ENCODE measurements around the gene RCAN3. TPM values are rescaled to one million over a fixed set of nuclear protein-coding genes. Genes with fewer than 3 reads are reported as not detected.
"Not testable (repeated sequence)": the region's sequence is repeated elsewhere in the genome, so short reads cannot be mapped to it uniquely, and the experiment has no call there.

The RCAN3 gene
- polyA plus RNA-seq, 5 donors = 7.6 to 10.5 (median 8.5) TPM

DNA sequence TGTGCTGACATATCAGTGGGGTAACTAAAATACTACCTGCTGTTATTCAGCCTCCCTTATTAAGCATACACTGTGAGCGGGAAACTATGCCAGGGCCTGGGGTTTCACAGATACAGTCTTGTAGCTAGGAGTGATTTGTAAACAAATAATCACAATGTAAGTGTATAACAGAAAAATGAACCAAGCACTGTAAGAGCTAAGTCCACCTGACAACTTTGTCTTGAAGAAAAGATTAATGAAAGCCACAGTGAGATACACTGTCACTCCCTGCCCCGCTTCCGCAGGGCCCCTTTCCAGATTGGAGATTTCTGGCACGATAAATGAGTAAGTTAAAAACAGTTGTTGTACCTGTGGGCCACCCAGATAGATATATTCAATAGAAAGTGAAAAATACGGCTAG lies 4.8 kb downstream of the RCAN3 start:
- no peak for DNase-seq

DNA sequence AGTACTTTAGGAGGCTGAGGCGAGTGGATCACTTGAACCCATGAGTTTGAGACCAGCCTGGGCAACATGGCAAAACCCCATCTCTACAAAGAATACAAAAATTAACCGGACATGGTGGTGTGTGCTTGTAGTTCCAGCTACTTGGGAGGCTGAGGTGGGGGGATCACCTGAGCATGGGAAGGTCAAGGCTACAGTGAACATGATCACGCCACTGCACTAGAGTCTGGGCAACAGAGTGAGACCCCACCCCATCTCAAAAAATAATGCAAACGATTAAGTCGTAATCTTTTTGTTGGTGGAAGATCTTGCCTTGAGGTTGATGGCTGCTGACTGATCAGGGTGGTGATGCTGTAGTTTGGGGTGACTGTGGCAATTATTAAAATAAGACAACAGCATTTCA lies 6.3 kb downstream of the RCAN3 start:
- no peak for DNase-seq

DNA sequence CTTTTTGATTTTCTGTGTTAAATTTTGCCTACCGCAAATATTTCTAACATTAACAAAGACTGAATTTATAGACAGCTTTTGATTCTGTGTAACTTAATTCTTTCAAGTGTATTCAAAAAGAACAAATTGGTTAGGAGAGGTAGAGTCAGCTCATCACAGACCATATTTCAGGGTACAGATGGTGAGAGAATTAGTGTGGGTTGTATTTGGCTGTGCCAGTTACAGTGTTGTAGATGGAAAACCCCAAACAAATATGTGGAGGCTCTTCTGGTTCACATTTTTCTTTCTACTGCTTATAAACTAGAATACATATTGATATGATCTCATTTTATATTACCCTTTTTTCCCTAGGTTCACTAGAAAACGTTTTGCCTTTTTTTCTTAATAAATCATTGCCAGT lies 11.1 kb downstream of the RCAN3 start:
- DNase-seq = no peak

DNA sequence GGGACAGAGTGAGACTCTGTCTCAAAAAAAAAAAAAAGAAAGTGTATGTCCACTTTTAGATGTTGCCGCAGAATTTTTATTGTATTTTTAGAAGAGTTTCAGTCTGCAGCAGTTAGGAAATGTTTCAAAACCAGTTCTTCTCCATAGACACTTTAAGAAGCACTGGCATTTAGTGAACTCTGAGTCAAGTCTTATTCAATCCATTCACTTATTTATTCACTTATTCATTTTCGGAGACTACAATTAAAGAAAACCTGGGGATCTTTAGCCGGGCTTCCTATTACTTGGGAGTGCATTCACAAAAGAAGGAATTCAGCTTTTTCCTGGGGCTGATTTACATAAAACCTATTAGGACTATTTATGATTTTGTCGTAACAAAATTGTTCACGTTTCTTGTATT lies 12.3 kb downstream of the RCAN3 start:
- no peak for DNase-seq

DNA sequence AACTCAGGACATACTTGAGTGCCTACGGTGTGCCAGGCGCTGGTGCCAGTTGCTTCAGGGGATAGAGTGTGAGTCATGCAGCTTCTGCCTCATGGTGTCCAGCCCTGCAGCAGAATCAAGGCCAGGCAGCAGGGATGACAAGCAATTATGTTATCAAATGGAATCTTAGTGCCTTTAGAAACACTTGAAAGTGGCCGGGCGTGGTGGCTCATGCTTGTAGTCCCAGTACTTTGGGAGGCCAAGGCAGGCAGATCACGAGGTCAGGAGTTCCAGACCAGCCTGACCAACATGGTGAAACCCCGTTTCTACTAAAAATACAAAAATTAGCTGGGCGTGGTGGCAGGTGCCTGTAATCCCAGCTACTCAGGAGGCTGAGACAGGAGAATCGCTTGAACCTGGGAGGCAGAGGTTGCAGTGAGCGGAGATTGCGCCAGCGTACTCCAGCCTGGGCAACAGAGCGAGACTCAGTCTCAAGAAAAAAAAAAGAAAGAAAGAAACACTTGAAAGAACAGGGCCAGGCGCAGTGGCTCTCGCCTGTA lies 13.1 kb downstream of the RCAN3 start:
- not testable (repeated sequence) for DNase-seq

DNA sequence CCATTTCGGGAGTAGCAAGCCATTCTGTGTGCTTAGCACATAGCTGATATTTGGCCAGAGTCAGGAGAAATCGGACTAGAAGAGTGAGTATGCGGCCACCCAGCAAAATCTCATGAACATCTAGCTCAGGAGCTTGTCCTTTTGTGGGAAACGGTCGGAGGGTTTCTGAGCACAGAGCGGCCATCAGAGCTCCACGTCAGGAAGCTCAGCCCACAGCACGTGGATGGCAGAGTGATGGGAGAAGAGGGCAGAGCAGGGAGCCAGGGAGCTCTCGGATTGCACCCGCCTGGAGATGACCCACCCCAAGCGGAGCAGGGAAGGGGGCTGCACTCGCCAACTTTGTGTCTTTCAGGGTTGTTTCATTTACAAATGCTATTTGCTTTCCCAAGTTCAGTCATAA lies 13.9 kb downstream of the RCAN3 start:
- no peak for DNase-seq

DNA sequence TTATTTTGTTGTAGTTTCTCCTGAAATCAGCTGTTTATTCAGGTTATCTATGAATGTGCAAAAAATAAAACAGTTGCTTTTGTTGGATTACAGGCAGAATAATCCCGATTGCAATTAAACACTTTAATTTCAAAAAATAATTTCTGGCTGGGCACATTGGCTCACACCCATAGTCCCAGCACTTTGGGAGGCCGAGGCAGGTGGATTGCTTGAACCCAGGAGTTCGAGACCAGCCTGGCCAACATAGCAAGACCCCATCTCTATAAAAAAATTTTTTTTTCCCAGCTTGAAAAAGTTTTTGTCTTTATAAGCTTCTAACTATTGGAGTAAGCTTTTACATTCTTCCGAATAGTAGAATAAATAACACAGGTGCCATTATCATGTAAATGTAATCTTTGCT lies 15.3 kb downstream of the RCAN3 start:
- no peak for DNase-seq

DNA sequence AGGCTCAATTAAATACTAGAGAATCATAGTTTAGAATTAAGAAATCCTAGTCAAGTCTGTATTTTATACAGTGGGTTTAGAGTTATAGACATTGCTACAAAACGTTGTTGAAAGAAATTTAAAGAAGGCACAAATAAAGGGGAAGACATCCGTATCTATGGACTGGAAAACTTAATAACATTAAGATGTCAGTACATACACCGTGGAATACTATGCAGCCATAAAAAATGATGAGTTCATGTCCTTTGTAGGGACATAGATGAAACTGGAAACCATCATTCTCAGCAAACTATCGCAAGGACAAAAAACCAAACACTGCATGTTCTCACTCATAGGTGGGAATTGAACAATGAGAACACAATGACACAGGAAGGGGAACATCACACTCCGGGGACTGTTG lies 17.6 kb downstream of the RCAN3 start:
- DNase-seq = not testable (repeated sequence)

DNA sequence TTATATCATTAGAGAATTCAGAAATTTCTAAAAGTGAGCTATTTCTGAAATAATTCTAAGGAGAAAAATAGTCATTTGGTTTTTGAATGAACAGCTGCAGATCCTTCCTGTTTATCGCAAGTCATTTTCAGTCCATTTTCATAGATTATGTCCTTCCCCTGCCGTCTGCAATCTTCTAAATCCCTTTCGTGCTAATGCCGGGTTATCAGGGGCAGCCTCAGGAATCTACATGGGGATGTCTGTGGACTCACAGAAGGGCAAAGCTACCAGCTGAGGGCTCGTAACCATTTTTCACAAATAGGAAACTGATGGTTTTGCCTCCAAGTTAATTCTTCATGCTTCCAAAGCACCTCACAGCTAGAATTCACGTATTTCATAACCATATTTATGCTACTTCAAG lies 23.0 kb downstream of the RCAN3 start:
- no peak for DNase-seq

DNA sequence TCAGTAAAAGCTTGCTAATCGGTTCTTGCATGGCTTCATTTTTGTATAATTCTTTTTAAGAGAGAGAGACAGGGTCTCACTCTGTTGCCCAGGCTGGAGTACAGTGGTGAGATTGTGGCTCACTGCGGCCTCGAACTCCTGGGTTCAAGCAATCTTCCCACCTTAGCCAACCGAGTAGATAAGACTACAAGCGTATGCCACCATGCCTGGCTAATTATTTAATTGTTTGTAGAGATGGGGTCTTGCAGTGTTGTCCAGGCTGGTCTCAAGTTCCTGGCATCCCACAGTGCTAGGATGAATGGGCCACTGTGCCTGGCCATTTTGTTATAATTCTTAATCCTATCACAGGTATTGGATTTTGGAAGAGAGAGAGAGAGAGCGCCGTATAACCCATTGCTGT lies 23.4 kb downstream of the RCAN3 start:
- DNase-seq = no peak

DNA sequence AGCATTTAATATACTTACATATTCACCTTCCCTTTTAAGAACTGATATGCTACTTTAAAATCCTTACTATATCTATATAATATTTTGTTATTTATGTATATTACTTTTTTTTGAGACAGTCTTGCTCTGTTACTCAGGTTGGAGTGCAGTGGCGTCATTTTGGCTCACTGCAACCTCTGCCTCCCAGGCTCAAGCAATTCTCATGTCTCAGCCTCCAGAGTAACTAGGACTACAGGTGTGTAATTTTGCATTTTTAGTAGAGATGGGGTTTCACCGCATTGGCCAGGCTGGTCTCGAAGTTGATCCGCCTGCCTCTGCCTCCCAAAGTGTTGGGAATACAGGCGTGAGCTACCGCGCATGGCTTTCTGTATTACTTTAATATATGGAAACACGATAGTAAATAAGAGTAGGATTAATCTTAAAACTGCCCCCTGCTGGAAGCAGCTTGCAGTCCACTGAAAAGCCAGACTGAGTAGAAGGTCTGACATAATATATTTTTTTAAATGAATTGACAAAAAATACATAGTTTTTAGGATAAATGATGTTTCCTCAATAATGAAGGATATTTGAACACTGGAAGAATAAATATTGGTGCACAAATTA lies 24.4 kb downstream of the RCAN3 start:
- no peak for DNase-seq

DNA sequence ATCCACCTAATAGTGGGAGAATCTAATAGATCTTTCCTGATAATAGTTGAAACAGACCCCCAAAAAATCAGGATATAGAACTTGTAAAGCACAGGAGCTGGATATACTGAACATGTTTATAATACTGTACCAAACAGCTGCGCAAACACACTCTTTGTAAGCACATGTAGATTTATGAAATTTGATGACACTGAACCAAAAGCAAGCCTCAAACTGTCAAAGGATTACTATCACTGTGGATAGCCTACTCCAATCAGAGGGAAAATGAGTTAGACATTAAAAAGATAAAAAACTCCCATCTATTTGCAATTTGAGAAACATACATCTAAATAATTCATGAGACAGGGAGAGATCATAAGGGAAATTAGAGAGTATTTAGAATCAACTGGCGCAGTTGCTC lies 26.1 kb downstream of the RCAN3 start:
- DNase-seq = no peak

DNA sequence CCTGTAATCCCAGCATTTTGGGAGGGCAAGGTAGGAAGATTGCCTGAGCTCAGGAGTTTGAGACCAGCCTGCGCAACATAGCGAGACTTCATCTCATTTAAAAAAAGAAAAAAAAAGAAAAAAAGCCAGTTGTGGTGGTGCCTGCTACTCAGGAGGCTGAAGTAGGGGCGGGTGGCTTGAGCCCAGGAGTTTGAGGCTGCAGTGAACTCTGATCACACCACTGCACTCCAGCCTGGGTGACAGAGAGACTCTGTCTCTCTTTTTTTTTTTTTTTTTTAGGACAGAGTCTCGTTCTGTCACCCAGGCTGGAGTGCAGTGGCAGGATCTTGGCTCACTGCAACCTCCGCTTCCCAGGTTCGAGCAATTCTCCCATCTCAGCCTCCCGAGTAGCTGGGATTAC lies 26.7 kb downstream of the RCAN3 start:
- not testable (repeated sequence) for DNase-seq

DNA sequence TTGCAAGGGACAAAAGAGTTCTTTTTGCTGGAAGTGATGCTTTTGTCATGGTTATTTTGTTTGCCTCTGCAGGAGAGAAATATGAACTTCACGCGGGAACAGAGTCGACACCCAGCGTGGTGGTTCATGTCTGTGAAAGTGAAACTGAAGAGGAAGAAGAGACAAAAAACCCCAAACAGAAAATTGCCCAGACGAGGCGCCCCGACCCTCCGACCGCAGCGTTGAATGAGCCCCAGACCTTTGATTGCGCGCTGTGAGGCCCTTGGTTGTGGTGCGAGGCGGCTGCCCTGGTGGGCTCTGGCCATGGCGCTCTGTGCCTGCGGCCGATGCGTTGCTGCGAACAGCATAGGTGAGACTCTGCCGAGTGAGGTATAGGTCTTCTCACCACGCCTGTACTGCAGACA lies 32.4 kb downstream of the RCAN3 start:
- DNase-seq = no peak

DNA sequence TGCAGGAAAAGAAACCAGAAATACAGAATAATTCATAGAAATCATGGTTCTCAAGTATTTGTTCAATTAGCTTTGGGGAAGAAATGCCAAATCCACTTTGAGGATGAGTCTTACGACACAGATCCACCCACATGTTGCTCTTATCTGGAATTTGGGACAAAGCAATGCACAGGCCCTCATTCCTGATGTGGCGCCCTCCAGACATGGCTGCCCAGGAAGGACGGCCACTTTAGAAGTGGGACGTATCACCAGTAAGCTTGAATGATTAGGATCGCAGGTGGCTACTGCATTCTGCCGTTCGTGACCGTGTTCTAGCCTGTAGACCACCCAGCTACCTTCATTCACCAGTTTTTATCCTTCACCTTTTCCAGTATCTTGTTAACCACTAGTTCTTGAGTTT lies 33.1 kb downstream of the RCAN3 start:
- no peak for DNase-seq

DNA sequence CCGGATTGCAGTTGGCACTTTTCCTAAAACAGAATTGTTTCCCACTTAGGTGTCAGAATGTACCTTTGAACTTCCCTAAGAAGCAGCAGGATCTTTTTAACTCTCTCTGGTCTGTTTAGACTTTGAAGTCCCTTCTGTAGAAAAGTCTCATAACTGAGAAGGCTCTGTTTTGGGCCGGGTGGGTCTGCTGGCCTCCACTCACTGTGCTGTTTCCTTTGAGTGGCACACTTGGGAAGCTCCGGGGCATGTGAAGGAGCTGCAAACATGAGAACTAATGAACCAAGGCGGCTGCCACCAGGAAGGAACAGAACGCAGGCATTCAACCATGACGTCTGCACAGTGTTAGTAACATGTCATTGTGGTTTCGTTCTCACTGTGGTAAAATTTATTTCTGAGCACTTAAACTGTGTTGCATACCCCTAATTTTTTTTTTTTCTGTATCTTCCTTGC lies 33.8 kb downstream of the RCAN3 start:
- DNase-seq = no peak

DNA sequence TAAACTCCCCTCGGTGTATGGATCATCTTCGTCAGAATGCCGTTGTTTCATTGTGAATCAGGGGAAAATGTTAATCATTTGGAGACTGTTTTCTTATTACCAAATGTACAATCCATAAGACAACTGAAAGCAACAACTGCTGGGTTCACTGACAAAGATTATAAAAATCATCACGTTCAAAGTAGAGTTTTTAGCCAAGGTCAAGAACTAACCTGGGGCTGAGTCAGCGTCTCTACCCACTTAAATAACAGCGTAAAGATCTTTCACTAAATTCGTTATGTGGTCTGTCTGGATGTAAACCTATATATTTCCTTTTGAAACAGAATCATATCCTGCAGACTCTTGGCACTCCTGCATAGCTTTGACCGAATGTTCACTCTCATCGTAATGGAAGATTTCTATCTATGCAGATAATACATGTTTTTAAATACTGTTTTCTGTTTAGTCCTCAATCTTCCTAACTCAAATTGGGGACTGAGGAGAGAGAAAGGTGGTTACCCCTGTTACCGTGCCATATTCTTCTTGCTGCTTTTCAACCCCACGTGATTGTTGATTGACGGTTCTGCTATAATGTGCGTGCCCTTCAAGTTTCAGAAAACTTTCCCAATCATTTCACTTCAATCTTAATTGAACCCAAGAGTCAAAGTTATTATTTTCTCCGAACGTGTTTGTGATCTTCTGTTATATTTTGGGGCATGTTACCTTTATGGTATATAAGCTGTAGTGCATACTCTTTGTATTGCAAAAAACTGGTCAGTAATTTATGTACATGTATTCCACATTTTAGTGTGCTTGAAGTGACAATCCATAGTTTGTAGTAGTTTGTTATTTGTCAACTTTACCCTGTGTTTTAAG lies 37.6 kb downstream of the RCAN3 start:
- no peak for DNase-seq

DNA sequence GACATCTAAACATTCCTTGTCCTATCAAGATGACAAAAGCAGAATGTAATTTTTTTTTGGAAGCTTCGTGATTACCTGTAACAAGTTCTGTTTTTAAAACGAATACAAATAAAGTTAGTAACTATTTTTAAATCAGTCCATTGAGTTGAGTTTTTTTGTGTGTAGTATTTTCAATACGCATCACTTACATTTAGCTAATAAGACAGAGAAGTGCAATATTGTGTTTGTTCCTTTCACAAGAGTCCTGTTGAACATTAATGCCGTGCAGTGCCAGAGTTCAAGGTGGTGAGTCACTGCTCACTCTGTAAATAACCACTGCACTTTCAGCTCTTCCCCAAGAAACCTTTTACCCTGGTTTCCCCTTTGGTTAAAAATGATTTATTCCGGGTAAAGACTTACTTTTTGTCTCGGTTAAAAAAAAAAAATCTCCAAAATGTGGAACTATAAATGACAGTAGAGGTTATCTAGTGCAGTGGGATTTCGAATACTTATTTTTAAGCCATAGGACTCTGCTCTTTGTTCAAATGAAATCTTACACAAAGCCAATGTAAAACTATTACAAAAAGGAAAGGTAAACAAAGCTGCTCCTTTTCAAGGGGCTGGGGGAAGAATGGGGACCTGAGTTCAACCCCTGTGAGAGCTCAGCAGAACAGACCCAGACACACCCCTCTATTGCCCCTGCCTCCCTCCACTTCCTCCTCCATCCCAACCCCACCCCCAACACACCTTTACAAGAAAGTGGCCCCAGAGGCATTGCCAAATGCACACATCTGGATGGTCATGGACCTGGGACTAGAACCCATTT lies 38.5 kb downstream of the RCAN3 start:
- DNase-seq = no peak

DNA sequence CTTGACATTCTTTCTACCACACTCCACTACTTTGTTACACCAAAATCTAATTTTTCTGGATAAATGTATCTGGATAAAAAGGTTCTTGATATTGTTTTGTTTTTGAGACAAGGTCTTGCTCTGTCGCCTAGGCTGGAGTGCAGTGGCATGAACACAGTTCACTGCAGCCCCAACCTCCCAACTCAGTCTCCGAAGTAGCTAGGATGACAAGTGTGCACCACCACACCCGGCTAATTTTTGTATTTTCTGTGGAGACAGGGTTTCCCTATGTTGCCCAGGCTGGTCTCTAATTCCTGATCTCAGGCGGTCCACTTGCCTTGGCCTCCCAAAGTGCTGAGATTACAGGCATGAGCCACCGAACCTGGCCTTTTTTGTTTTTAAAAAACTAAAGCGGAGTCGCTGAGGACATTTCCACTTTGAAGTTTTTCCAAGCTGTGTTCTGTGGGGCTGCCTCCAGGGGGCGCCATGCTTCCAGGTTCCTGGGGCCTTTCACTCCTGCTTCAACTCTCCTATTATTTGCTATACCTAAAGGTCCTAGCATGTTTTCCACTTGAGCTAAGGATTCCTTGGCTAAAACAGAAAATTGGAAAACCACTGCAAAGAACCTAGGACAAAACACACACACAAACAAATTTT lies 39.2 kb downstream of the RCAN3 start:
- DNase-seq = no peak

DNA sequence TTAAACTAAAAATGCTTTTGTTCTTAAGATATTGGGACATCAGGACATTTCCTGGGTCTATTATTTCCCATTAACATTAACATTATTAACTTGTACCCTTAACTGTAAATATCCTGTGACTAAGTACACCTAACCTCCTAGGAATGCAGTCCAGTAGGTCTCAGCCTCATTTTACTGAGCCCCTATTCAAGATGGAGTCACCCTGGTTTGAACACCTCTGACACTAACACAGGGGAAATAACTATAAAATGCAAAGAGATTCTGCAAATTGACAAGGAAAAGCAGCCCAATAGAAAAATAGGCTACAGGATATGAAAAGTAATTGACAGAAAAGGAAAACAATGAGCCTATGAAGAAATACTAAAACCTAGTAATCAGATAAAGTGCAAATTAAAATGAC lies 41.6 kb downstream of the RCAN3 start:
- no peak for DNase-seq

DNA sequence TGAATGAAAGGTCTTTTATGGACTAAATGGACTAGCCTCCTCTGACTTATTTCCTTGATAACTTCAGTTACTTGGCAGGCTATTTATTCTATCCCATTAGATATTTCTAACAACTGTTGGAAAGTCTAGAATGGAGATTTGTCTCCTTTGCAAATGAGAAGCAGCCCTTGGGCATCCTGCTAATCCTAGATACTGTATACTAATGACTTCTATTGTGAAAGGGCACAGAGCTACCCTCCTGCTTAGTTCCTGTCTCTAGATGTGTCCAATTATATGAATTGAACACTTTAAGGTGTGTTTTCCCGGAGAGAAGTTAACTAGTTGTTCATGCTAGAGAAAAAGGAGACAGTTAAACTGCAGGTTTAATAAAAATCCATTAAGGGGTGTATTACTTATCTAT lies 43.0 kb downstream of the RCAN3 start:
- no peak for DNase-seq

DNA sequence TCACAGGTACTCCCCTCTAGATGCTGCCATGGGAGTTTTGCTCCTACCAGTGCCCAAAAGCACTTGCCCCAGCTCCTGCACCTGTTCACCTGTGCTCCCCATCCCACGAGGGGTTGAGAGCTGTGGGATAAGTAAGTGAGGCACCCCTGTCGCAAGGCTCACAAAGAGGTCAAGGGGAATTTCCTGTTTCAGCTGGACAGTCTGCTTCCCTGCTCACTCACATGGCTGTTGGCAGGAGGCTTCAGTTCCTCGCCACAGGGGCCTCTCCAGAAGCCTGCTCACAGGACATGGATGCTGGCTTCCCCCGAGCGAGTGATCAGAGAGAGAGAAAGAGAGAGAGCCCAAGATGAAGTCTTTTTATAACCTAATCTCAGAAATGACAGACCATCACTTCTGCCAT lies 44.6 kb downstream of the RCAN3 start:
- DNase-seq = no peak
